Measurements from ENCODE around the gene CDK5RAP2.

The CDK5RAP2 gene

DNA sequence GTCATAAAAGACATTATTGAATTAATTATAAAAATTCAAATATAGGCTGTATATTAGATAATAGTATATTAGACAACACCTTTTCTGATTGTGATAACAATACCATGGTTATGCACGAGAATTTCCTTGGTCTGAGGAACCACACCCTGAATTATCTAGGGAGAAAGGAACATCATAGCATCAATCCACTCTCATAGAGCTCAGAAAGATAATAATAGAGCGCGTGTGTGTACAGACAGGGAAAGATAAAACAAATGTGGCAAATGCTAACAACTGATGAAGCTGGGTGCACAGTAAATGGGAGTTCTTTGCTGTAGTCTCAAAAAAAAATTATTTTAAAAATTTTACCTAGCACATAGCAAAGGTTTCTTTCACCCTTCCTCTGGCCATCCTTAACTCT lies 143.5 kb downstream of the CDK5RAP2 start:
- H3K9me3 ChIP-seq (ENCODE audit: control insufficient read depth, insufficient read depth, low read depth, low read length), result no peaks in the 10 kb centered on the region
- TF ChIP-seq ZNF121 (tag by site-specific recombination; IDR thresholded peaks at IDR 0.05) (no peak), ZNF501 (tag by site-specific recombination; IDR thresholded peaks at IDR 0.05) (no peak), ZNF571 (tag by site-specific recombination; IDR thresholded peaks at IDR 0.05) (no peak), ZBTB26 (tag by site-specific recombination; optimal IDR thresholded peaks at IDR 0.05) (no peak)
- TF ChIP-seq, protein P1, sequence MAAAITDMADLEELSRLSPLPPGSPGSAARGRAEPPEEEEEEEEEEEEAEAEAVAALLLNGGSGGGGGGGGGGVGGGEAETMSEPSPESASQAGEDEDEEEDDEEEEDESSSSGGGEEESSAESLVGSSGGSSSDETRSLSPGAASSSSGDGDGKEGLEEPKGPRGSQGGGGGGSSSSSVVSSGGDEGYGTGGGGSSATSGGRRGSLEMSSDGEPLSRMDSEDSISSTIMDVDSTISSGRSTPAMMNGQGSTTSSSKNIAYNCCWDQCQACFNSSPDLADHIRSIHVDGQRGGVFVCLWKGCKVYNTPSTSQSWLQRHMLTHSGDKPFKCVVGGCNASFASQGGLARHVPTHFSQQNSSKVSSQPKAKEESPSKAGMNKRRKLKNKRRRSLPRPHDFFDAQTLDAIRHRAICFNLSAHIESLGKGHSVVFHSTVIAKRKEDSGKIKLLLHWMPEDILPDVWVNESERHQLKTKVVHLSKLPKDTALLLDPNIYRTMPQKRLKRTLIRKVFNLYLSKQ (tag by site-specific recombination; IDR thresholded peaks at IDR 0.05; ENCODE audit: borderline replicate concordance), result no peak
- TF ChIP-seq, protein P2, sequence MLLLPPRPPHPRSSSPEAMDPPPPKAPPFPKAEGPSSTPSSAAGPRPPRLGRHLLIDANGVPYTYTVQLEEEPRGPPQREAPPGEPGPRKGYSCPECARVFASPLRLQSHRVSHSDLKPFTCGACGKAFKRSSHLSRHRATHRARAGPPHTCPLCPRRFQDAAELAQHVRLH (tag by site-specific recombination; IDR thresholded peaks at IDR 0.05), result no peak
- peaks cover 3 to 61% of the 10 kb centered on the region in 2 experiments; a peak in 1 of 3 replicates for H3K36me3 ChIP-seq (ENCODE audit: control insufficient read depth in 2 of 2, insufficient read depth in 1 of 2, low read length in 2 of 2)
- no peak overlapping the region for H3K4me3 ChIP-seq (ENCODE audit: low read depth, low read length)
- no peak overlapping the region for H3K27ac ChIP-seq (ENCODE audit: extremely low read depth, low read depth, low read length)
- H3K4me1 ChIP-seq (ENCODE audit: control insufficient read depth, insufficient read depth, low read length), result no peaks in the 10 kb centered on the region
- CTCF ChIA-PET, result interaction anchor here (0.6 kb wide), 1 partner anchor 48 kb away, joined by 3 read pairs; no protein-coding TSS in a partner anchor
- POLR2A ChIA-PET, result no interaction called here

GRCh38 chr9:120435091-120435490 lies 144.9 kb downstream of the CDK5RAP2 start:
- CTCF ChIA-PET, result interaction anchor here (1.5 kb wide), 1 partner anchor 13 kb away, joined by 4 read pairs; no protein-coding TSS in a partner anchor
- no peak overlapping the region for H3K4me3 ChIP-seq (ENCODE audit: low read depth, low read length)
- TF ChIP-seq ZSCAN23 (tag by site-specific recombination; IDR thresholded peaks at IDR 0.05), result no peak
- TF ChIP-seq ZNF112 (tag by site-specific recombination; IDR thresholded peaks at IDR 0.05), result no peak
- TF ChIP-seq, protein P3, sequence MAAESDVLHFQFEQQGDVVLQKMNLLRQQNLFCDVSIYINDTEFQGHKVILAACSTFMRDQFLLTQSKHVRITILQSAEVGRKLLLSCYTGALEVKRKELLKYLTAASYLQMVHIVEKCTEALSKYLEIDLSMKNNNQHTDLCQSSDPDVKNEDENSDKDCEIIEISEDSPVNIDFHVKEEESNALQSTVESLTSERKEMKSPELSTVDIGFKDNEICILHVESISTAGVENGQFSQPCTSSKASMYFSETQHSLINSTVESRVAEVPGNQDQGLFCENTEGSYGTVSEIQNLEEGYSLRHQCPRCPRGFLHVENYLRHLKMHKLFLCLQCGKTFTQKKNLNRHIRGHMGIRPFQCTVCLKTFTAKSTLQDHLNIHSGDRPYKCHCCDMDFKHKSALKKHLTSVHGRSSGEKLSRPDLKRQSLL (tag by site-specific recombination; IDR thresholded peaks at IDR 0.05), result no peak
- TF ChIP-seq ZBTB1 (tag by site-specific recombination; IDR thresholded peaks at IDR 0.05), result no peak
- no peak for TF ChIP-seq KLF10 (tag by site-specific recombination; IDR thresholded peaks at IDR 0.05)
- TF ChIP-seq ZNF341 (tag by site-specific recombination; IDR thresholded peaks at IDR 0.05; ENCODE audit: low read depth), result no peak
- TF ChIP-seq ZNF473 (tag by site-specific recombination; IDR thresholded peaks at IDR 0.05), result no peak
- no peak for TF ChIP-seq ZNF521 (tag by site-specific recombination; IDR thresholded peaks at IDR 0.05)
- no peak for TF ChIP-seq HOXD13 (CRISPR knock-in tag; IDR thresholded peaks at IDR 0.05; ENCODE audit: borderline replicate concordance)
- TF ChIP-seq ZNF701 (tag by site-specific recombination; IDR thresholded peaks at IDR 0.05), result no peak
- TF ChIP-seq ZFHX2 (tag by site-specific recombination; conservative IDR thresholded peaks at IDR 0.05), result no peak
- TF ChIP-seq KLF16 (tag by site-specific recombination; IDR thresholded peaks at IDR 0.05), result no peak
- no peak for TF ChIP-seq ZNF324 (tag by site-specific recombination; IDR thresholded peaks at IDR 0.05)
- TF ChIP-seq ZNF24 (tag by site-specific recombination; IDR thresholded peaks at IDR 0.05), result no peak
- no peak for TF ChIP-seq ZNF544 (tag by site-specific recombination; IDR thresholded peaks at IDR 0.05)
- no peaks in the 10 kb centered on the region for H3K9me3 ChIP-seq (ENCODE audit: control insufficient read depth, insufficient read depth, low read depth, low read length)
- no peaks in the 10 kb centered on the region for H3K4me1 ChIP-seq (ENCODE audit: control insufficient read depth, insufficient read depth, low read length)
- H3K36me3 ChIP-seq (ENCODE audit: control insufficient read depth in 2 of 2, insufficient read depth in 1 of 2, low read length in 2 of 2), result peaks cover 2 to 51% of the 10 kb centered on the region in 2 experiments; a peak in 1 of 3 replicates
- POLR2A ChIA-PET, result no interaction called here
- H3K27ac ChIP-seq (ENCODE audit: extremely low read depth, low read depth, low read length), result no peak overlapping the region
